ENCODE data around the gene NRXN3. TPM values are rescaled to one million over a fixed set of nuclear protein-coding genes. Genes with fewer than 3 reads are reported as not detected.

The NRXN3 gene
- total and polyA plus RNA-seq, 2 of the 4 experiments (the other 2 are of a cell fraction): 4.8 to 25.1 TPM

GRCh38 chr14:78713716-78714115, 543.5 kb downstream of the NRXN3 start:
- H3K4me3 ChIP-seq (ENCODE audit: insufficient read depth, low read depth, low read length): no peak overlapping the region
- in situ Hi-C loops (cut with MboI; ENCODE audit: low sequenced_read_pairs): no loop called here
- ChIA-PET POLR2A (ENCODE audit: unreplicated experiment) (no interaction called here), CTCF (no interaction called here)
- no peaks in the 10 kb centered on the region for H3K4me1 ChIP-seq (ENCODE audit: control insufficient read depth, insufficient read depth, low read length)
- H3K23ac ChIP-seq (ENCODE audit: low read depth, low read length): no peak overlapping the region
- H2BK15ac ChIP-seq (ENCODE audit: low read depth, low read length): no peak overlapping the region
- H3K56ac ChIP-seq (ENCODE audit: extremely low read depth, insufficient read depth, low read length): no peak overlapping the region
- H3K4ac ChIP-seq (ENCODE audit: low read depth, low read length): no peak overlapping the region
- no peak overlapping the region for H2BK20ac ChIP-seq (ENCODE audit: low read depth, low read length)
- no peak overlapping the region for H3K4me2 ChIP-seq (ENCODE audit: low read depth, low read length)
- H4K20me1 ChIP-seq (ENCODE audit: insufficient read depth, low read length): no peaks in the 10 kb centered on the region
- H2BK5ac ChIP-seq (ENCODE audit: low read depth, low read length, poor library complexity, severe bottlenecking): no peak overlapping the region
- H3K18ac ChIP-seq (ENCODE audit: low read depth, low read length): no peak overlapping the region
- no peaks in the 10 kb centered on the region for H3K27me3 ChIP-seq (ENCODE audit: control insufficient read depth, insufficient read depth, low read length)
- H3K79me1 ChIP-seq (ENCODE audit: low read depth in 1 of 2, low read length in 2 of 2): no peaks in the 10 kb centered on the region
- no peak overlapping the region for H3K27ac ChIP-seq (ENCODE audit: insufficient read depth, low read length)
- DNase-seq (no peak), ATAC-seq (ENCODE audit: low read depth) (no peak)
- H4K91ac ChIP-seq (ENCODE audit: insufficient read depth, low read depth, low read length): no peak overlapping the region
- no peak overlapping the region for H2BK120ac ChIP-seq (ENCODE audit: low read depth, low read length)
- H4K5ac ChIP-seq (ENCODE audit: low read depth, low read length): no peak overlapping the region
- H3K9me3 ChIP-seq (ENCODE audit: control insufficient read depth, insufficient read depth, low read length): peaks cover 11% of the 10 kb centered on the region; the same call in 1 of the 2 replicates
- H3K9ac ChIP-seq (ENCODE audit: low read depth, low read length): no peak overlapping the region
- H3K36me3 ChIP-seq (ENCODE audit: control insufficient read depth, insufficient read depth, low read length): no peaks in the 10 kb centered on the region
- H3K14ac ChIP-seq (replicated peaks; ENCODE audit: low read depth, low read length): no peak overlapping the region
- no peaks in the 10 kb centered on the region for H3K9me1 ChIP-seq (ENCODE audit: insufficient read depth, low read length)
- dilution Hi-C loops (cut with HindIII; ENCODE audit: low sequenced_read_pairs, unreplicated experiment): no loop called here
- intact Hi-C loops (cut with micrococcal nuclease): no loop called here
- BruUV-seq (replicated peaks): no TSS peak
- H4K8ac ChIP-seq (ENCODE audit: low read depth in 2 of 2, low read length in 2 of 2): no peak overlapping the region
- H2AK5ac ChIP-seq (ENCODE audit: low read depth, low read length): no peak overlapping the region
- no peak overlapping the region for H2AFZ ChIP-seq (replicated peaks; ENCODE audit: low read length, poor library complexity)
- no peak overlapping the region for H2AK9ac ChIP-seq (replicated peaks; ENCODE audit: low read depth, low read length, poor library complexity)
- no peak for TF ChIP-seq MAZ (IDR thresholded peaks at IDR 0.05; ENCODE audit: borderline replicate concordance, low read depth, low read length)
- TF ChIP-seq SMC3 (IDR thresholded peaks at IDR 0.05; ENCODE audit: low read depth, low read length): no peak
- TF ChIP-seq RFX5 (IDR thresholded peaks at IDR 0.05; ENCODE audit: low read depth, low read length): no peak
- no peak for TF ChIP-seq USF2 (IDR thresholded peaks at IDR 0.05; ENCODE audit: low read depth, low read length)

Measured in IMR-90 (cell line).